Measurements from ENCODE around the gene NCK1.

Gene NCK1

DNA sequence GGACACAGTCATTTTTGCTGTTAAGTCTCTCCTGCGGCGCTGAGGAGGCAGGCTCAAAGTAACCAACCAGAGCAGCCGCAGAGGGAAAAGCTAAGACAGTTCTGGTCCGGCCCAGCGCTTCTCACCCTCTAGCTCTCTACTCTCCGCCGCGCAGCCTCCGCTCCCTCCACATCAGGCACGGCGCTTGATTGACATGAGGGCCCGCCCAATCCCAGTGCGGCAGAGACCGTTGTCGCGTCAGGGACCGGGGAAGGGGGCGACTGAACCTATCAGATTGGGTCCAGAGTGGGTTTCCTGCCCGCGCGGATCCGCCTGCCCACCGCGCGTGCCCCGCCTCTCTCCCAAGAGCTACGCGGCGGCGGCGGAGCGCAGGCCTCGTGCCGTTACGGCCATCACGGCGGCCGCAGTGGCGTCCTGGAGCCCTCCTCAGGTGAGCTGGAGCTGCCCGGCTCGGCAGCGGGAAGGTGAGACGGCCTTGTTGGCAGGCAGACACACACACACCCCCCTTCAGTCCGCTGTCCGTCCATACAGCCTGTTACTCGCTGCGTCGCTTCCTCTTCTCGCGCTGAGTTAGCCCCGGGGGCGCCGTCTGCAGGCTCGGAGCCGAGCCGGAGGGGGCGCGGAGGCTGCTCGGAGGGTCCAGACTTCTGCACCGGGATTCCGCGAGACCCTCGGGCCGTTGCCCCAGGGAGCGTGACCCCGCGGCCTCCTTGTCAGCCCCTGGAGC lies at the start of gene NCK1:
Gene NCK1, plus strand, starts transcription at position 319 of the 727 bp plus-strand sequence. CDS start 65,794 bp downstream, outside the sequence.
- DNase-seq (ENCODE audit: low spot score): peak; percentile 99

DNA sequence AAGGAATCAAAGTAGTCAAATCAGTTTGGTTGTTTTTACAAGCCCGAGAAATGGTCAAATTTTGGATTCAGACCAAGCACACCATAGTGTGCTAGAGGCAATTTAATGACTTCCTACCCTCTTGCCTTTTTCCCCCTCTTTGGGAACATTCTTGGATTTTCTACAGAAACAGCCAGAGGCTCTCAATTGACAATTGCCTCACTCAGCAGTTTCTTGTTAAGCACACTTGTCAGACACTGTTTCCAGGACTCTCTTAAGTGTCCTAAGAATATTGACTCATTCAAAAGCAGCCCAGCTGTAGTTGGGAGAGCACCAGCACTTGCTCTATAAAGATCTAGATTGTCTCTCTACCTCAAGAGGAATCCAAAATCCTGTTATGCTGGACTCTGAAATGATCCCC lies 44.6 kb upstream of the NCK1 start:
- DNase-seq (ENCODE audit: low spot score): peak; percentile 30

DNA sequence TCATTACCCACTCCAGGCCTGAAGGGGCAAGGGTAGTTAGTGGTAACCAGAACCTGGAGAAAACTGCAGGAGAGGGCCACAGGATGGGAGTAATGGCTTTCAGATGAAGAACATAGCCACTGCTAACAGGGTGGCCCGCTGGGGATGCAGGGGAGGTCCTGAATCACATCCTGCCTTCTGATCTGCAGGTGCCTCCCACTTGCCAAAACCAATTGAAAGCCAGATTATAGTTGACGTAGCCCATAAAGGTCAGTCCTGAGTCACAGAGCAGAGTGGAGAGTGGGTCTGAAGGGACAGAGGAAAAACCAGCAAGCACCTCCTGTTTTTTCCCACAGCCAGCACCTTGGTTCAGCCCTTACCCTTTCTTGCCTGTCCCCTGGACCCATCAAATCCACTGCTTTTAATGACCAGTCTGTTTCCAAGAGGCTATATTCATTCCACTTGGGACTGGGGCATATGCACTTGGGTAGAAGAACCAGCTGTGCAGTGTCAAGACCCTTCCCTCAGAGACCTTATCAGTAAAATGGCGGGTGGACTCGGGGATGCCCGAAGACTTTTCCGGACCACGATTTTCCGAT lies 43.7 kb upstream of the NCK1 start:
- DNase-seq (ENCODE audit: low spot score): peak; percentile 84

DNA sequence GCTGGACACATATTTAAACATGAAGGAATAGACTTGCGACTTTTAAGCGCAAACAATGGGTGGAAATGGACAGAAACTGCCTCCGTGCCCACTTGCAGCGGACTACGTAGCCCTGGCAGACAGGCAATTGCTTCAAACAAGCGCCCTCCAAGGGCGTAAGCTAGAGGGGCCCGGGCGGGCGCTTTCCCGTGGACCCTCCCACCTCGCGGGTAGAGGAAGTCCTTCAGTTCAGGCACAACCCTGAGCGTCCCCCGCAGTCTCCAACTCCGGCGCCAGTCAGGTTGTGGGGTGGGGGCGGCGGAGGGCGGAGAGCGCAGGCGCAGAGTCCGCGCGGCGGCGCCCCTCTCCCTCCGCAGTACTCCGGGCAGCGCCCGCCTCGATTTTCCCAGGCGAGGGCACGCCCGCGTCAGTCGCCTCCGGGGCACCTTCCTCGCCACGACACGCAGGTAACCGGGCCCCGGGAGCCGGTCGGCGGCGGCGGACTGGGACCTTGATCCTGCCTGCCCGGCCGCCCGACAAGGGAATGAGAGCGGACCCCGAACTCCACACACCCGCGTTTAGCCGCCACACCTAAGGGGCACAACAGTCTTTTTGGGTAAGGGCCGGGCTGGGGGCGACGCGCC lies 43.1 kb upstream of the NCK1 start, which contains the start of gene SLC35G2:
Gene SLC35G2, plus strand, starts transcription at position 358 of the 623 bp plus-strand sequence. CDS start 35,335 bp downstream, outside the sequence.
- DNase-seq (ENCODE audit: low spot score): peak; percentile 79

DNA sequence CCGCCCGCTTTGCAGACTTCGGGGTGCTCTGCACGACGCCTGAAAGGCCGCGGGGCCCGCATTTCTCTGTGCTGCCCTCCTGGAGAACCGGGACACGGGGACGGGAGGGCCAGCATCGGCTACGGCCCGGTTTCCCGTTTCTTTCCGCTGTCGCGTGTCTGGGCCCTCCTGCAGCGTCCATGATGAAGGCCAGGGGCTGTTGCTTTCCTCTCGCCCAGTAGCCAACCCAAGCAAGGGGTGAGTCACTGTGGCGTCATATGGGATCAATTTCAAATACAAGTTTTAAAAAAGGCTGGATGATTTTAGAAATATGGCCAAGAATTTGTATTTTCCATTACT lies 42.6 kb upstream of the NCK1 start:
- peak; percentile 51 for DNase-seq (ENCODE audit: low spot score)

DNA sequence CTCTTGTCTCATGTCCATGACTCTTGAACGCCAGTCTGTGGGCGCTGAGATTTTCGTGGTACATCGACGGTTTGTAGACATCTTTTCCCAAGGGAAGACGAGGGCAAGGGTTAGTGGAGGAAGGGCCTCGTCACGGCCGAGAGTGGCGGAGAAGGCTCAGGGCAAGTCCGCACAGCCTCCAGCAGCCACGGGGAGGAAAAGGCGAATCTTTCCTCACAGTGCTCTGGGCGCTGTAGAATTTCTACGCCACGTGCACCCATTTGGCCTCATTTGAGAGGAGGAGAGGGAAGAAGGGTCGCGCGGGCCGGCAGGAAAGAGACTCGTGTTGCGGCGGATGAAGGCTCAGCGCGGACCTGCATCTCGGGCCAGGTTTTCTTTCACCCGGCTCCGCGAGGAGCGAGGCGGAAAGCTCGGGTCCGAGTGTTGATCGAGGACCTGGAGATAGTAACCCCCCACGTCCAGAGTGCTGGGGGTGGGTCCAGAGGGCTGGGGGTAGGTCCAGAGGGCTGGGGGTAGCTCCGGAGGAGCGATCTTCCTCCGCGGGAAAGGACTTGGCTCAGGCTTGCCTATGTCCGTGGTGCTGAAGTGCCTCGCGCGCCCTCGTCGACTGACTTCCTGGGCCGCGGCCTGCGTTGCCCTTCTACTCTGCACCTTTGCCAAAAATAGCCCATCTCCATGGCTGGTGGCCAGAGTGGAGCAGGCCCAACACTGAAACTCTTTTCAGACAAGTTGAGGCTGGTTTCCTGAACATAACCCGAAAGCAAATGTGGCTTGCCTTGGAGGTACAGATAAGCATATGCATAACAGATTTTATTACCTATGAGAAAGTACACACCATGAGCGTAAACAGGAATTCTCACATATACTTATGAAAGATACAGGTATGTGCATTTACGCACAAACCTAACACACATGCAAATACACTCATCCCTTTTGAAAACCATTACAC lies 42.0 kb upstream of the NCK1 start:
- DNase-seq (ENCODE audit: low spot score): peak; percentile 67

DNA sequence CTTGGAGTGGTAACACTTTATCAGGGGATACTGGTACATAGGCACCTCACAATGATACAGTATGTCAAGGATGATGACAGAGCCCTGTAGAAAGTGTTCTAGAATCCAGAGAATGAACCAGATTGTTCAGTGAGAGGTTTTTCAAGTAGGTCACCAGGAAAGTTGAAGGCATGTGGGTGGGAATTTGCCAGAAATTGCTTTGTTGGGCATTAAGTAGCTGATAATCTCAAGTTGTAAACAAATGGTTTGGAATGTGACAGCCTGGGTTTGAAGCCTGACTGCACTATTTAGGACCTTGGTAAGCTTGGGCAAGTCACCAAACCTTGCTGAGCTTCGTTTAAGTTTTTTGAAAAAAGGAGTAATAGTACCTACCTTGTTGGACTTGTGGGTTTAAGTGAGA lies 30.5 kb upstream of the NCK1 start:
- DNase-seq (ENCODE audit: low spot score): no peak

DNA sequence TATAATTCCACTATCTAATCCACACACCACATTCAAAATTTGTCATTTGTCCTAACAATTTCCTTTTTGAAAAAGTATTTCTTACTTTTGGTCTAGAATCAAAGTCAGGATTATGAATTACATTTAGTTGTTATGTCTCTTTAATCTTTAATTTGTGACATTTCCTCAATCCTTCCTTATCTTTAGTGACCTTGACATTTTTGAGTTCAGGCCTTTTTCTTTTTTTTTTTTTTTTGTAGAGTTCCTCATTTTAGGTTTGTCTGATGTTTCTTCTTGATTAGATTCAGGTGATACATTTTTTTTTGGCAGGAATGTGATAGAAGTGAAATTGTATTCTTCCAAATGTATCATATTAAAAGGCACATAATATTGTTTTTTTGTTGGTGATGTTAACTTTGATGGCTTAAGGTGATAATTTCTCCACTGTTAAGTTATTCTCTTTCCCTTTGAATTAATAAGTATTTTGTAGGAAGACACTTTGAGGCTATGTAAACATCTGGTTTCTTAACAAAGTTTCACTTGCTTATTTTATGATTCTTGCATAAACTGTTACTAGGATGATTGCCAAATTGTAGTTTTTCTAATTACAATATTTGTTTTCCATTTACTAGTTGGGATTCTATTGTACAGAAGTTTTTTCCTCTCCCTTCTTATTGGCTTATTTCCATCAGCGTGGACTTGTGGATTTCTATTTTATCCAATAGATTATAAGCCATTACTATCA lies 26.8 kb upstream of the NCK1 start:
- DNase-seq (ENCODE audit: low spot score): no peak

DNA sequence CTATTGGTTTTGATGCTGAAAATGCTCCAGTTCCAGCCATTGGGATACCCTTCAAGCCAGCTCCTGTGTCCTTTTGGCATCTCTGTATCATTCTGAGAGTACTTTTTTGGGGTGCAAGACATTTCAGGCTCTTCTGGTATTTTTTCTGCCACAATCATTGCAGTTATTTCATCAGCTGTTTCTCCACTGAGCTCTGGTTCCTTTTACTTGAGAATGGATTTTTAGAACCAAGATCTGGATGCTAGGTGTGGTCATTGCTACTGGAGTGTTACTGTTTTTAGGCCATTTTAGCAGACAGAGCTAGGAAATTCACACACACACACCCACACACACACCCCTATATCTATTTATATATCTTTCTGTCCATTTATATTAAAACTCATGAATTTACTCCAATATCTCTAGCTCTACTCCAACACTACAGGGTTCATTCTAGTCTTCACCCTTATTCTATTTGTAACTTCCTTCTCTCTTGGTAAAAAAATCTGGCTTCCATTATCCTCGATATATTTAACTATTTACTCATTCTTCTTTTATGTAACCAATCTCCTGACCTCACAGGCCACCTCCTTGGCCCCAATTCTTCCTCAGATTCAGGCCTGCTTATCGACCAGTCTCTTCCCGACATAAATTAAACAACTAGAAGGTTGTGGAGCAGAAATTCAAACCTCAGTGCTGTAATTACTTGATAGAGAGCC lies 26.0 kb upstream of the NCK1 start:
- DNase-seq (ENCODE audit: low spot score): no peak

DNA sequence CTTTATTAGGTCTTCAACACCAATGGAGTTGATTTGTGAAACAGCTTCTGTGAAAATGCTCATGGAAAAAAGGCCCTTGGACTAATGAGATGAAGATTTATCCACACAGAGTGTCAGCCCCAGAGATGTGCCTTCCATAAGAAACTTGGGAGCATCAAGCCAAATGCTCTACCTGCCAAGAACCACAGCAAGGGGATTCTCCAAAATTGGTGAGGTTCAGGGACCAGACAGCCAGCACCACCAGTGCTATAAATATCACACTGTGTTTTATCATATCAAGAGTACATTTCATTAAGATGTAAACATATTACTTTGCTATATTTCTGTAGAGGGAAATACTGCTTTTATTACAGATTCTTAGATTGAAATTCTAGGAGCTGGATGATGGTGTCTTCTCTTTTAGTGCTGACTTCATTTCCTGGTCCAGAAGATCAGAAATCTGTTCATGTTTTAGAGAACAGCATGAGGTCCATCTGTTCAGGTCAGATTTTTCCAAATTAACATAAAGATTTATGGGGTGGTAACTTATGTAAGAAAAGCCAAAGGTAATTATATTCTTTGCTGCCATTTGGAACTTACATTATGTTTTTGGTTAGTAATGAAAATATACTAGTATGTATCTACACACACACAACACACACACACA lies 25.4 kb upstream of the NCK1 start:
- DNase-seq (ENCODE audit: low spot score): peak; percentile 88

DNA sequence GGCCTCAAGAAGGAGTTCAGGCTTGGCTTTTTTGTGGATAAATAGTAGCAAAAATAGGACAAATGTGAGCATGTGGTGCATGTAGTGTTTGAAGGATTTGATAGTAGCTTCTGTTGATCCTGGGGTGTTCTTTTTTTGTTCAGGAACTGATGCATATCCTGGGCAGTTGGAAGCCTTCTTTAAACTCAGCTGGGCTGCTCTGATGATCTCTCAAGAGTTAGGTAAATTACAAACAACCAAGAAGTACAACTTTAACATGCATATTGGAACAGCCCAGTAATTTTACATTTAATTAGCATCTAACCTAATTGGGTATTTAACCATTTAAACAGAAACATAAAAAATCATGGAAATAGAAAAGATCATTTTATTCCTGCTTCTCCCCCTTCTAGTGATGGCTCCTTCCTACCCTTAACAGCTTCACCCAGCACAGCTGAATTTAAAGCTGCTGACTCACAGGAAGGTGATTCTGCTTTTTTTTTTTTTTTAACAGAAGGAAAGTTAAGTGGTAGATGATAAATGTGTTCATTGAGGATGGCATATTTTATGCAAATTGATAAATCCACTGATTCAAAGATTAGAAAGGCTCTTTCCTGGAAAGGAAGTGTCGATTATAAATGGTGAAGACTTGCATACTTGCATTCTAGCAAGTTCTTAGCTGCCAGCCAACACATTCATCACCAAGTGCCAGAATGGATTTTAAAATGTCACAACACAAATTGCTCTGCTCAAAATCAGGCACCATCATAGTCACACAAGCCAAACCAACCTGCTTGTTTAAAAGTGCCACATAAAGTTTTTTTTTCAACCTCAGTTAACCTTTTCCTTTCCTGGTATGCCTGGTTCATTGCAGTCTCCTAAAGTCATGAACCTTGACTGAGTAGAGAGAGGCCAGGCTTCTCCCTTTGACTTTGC lies 23.1 kb upstream of the NCK1 start:
- peak; percentile 68 for DNase-seq (ENCODE audit: low spot score)

DNA sequence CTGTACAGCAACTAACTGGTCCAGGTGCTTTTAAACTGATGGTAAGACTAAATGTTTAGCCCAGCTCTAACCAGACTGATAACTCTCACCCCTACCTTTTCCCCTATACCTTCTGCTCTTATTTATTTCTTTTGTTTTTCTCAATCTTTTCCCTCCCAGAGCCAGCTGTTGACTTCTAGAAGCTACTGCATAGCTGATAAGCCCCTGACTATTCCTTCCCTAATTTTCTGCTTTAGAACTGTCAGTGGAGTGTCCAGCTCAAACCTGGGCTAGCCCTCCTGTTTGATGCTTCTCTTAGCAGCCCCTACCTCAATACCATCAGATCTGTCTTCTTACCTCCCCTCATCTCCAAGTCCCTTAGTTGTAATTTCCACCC lies 22.5 kb upstream of the NCK1 start:
- no peak for DNase-seq (ENCODE audit: low spot score)

DNA sequence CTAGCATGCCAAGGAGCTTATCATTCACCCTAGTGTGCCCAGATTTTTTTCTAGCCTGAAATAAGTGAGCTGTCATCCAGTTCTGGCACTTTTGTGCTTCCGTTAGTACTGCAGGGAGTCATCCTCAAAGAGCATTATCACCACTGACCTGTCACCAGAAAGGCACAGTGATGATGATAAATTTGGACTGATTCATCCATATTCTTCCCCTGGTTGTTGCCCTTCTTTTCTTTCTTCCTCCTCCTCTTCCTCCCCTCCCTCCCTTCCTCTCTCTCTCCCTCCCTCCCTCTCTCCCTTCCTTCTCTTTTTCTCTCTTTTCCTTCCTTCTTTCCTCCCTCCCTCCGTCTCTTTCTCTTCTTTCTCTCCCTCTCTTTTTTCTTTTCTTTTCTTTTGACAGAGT lies 21.8 kb upstream of the NCK1 start:
- DNase-seq (ENCODE audit: low spot score): peak; percentile 54

DNA sequence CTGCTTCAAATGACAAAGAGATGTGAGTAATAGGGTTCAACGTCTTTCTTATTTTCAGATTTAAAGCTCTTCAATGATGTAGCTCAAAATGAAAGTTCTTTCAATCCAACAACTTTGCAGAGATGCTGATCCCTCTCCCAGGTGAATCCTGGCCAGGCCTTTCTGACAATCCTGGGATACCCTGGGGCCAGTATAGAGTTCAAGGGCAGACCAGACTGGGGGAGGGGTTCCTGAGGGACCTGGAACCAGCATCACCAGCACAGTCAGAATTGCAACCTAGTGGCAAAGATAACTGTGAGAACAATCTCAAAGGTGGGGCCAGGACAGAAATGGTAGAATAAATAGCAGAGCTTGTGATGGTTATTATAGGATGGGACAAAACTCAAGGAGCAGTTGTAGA lies 19.7 kb upstream of the NCK1 start:
- no peak for DNase-seq (ENCODE audit: low spot score)

DNA sequence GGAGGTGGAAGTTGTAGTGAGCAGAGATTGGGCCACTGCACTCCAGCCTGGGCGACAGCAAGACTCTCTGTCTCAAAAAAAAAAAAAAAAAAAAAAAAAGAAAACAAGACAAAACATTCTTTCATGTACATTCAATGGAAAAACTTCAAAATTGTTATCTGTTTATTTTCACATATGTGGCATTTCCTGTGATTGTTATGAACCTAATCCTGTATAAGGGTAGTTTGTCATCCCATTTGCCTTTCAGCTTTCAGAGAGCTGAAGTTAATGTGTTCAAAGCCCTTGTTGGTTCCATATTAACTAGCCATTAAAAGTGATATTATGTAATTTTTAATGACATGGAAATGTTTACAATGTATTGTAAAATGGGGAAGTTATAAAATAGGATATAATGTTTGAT lies 17.3 kb upstream of the NCK1 start:
- no peak for DNase-seq (ENCODE audit: low spot score)

DNA sequence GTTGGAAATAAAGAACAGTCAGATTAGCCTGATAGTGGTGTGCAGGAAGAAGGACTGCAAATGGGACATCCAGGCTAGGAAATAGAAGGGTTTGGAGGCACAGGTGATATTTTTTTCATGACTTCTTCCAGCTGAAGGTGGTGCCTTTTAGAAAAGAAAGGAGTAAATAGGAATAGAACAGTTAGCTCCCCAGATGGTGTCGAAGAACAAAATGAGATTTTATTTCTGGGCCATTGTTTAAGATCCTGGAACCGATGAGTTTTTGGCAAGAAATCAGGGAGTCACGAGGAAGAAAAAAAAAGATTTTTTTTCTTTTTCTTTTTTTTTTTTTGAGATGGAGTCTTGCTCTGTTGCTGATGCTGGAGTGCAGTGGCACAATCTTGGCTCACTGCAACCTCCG lies 9.8 kb upstream of the NCK1 start:
- DNase-seq (ENCODE audit: low spot score): no peak

DNA sequence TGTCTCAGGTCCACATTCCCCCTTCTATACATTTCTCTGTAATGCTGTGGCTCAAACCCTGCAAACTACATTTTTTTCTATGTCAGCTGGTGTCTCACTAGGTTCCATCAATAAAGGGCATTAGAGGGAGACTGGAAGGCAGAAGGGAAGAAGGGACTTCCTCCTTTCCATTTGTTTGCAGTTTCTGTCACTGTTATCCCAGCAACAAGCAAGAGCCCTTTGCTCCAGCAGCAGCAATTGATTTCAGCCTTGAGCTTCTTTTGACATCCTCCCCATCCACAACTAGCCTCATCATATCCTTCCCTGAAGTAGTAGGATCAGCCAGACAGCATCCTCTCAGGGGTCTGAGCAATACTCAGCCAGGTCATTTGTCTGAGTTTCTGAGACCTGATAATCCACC lies 5.3 kb upstream of the NCK1 start:
- DNase-seq (ENCODE audit: low spot score): no peak

DNA sequence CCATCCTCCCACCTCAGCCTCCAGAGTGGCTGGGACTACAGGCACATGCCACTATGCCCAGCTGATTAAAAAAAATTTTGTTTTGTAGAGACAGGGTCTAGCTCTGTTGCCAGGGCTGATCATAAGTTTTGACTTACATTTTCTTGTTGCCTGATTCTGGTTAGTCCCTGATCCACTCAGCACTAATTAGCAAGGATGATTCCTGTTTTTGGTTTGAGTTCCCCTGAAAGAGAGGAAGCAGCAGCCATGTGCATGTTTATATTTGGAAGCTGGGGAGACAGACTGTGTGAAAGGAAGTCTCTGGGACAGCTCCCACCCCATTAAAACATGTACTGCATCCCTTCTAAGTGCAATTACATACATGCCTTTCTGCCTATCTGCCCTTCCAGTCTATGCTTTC lies 3.6 kb upstream of the NCK1 start:
- no peak for DNase-seq (ENCODE audit: low spot score)

DNA sequence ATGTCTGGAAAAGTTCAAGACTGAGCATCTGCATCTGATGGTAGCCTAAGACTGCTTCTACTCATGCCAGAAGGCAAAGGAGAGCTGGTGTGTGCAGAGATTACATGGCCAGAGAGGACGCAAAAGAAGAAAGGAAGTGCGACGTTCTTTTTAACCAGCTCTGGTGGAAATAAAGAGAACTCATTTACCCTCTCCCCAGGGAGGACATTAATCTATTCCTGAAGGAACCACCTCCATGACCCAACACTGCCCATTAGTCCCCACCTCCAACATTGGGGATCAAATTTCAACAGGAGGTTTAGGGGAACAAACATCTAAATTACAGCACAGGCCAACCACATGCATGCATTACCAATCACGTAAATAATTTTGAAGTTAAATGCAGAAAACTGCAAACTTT lies 1.5 kb upstream of the NCK1 start:
- DNase-seq (ENCODE audit: low spot score): no peak
